Activated CD8-positive, alpha-beta memory T cell treated with anti-CD3 and anti-CD28 coated beads, Interleukin-2, amount 50 U/mL, for 4 hours (primary cell): Measurements from ENCODE around the gene SFTPB.
"Not testable (repeated sequence)": the region's sequence is repeated elsewhere in the genome, so short reads cannot be mapped to it uniquely, and the experiment has no call there.

Source experiments
- DNase-seq: peaks from one replicate; pipeline ENCODE4 v3.0.0-alpha.2; 2020

SFTPB gene

GRCh38 chr2:85668009-85668856 lies at the start of gene SFTPB:
SFTPB (minus strand) TSS chr2:85668199; CDS start chr2:85668183, 16 bp downstream.
- no peak for DNase-seq

- no peak for DNase-seq
Observed at GRCh38 chr2:85717308-85718008, 49.5 kb upstream of the SFTPB start.

DNA sequence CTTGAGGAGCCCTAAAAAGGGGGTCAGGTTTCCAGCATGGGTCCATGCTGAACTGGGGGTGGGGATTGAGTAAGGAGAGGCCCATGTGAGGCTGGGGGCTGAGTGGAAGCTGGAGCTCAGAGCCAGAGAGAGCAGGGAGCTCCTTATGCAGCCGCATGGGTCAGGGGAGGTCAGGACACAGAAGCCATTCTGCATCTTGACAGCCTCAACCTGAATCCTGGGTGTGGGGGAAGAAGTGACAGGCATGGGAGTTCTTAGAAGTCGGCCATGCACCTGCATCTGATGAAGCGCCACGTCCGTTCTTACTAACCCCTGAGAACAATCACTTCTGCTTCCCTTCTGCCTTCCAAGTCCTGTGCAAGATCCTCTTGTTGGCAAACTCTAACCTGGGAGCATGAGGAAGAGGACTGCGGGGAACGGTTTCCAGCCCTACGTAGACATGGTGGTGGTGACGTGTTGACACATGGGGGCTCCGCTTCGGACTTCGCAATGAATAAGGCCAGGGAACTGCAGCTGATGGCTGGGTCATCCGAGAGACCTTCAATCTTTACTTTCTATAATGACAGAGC lies 48.4 kb upstream of the SFTPB start:
- DNase-seq, result no peak

DNA sequence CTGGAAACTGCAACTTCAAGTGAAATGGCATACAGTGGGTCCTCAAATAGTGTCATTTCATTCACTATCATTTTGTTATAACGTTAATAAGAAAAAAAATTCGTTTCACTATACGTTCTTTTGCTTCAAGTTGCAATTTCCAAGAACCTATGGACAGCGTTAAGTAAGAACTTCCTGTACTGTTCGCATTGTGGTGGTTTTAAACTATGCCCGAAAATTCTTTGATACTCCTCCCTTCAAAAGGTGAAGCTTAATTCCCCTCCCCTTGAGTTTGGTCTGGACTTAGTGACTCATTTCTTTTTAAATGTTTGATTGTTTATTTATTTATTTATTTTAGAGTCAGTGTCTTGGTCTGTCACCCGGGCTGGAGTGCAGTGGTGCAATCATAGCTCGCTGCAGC lies 46.8 kb upstream of the SFTPB start:
- DNase-seq, result no peak

DNA sequence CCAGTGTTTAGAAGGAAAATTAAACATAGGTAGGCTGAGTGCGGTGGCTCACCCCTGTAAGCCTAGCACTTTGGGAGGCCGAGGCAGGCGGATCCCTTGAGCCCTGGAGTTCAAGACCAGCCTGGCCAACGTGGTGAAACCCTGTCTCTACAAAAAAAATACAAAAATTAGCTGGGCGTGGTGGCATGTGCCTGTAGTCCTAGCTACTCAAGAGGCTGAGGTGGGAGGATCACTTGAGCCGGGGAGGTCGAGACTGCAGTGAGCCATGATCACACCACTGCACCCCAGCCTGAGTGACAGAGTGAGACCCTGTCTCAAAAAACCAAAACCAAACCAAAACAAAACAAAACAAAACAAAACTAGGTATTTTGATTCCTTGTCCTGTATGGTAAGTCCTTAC lies 46.4 kb upstream of the SFTPB start:
- not testable (repeated sequence) for DNase-seq

DNA sequence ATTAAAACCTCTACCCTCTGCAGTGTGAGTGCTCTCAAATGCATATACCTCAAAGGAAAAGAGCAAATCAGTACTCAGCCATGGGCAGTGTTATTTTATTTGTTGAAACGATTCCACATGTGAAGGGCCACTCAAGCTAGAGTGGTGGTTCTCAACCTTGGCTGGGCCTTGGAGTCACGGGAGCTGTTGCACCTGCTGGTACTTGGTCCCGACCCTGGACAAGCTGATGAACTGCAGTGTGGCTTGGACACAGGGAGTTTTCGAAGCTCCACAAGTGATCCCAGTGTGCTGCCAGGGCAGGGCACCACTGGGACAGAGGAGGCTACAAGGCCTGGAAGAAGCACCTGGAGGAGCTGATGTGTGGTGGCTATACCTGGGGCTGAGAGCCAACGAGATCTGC lies 45.8 kb upstream of the SFTPB start:
- no peak for DNase-seq

DNA sequence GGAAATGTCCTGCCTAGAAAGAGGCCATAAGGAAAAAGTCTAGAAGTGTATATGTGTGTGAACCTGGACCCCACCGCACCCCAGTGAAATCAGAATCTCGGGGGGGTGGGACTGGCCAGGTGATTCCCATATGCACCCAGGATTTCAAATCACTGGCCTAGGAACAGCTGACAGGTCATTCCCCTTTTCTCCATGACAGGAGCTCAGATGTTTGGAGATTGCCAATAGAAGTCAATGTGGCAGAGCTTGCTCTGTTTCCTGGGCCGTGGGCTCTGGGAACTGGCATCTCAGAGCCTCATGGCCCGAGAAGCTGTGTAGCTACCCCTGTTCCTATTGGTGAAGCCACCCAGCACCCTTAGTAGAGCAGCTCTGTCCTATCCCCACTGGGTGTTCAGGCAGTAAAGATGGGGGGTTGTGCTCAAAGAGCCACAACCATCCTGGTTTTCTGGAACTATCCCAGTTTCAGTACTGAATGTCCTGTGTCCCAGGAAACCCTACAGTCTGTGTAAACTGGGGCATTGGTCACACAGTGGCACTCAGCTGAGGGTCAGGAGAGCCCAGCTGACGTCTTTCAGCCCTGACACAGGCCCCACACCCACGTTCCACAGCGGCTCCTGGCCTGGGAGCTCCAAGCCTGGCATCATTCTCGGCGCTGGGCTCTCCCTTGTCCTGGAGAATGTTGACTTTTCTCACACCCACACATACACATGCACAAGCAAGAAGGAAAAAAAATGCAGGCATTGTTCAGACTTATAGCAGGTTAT lies 45.0 kb upstream of the SFTPB start:
- DNase-seq, result no peak

DNA sequence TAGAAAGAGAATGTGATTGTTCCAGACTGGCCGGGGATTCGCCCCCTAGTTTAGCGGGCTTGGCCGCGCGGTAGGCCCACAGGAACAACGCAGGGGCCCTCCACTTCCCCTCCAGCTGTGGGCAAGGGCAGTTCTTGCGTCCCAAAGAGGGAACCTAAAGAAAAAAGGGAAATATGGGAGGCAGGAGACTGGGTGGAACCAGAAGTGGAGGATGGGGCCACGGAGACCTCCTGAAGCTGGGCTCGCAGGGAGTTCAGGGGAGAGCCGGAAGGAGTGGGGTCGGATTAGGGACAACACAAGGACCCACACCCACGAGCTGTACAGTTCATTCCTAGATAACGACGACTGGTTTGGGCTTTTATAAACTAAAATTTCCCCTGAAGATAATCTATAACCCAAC lies 44.3 kb upstream of the SFTPB start:
- no peak for DNase-seq

GRCh38 chr2:85711578-85712060 lies 43.6 kb upstream of the SFTPB start:
- DNase-seq, result no peak

DNA sequence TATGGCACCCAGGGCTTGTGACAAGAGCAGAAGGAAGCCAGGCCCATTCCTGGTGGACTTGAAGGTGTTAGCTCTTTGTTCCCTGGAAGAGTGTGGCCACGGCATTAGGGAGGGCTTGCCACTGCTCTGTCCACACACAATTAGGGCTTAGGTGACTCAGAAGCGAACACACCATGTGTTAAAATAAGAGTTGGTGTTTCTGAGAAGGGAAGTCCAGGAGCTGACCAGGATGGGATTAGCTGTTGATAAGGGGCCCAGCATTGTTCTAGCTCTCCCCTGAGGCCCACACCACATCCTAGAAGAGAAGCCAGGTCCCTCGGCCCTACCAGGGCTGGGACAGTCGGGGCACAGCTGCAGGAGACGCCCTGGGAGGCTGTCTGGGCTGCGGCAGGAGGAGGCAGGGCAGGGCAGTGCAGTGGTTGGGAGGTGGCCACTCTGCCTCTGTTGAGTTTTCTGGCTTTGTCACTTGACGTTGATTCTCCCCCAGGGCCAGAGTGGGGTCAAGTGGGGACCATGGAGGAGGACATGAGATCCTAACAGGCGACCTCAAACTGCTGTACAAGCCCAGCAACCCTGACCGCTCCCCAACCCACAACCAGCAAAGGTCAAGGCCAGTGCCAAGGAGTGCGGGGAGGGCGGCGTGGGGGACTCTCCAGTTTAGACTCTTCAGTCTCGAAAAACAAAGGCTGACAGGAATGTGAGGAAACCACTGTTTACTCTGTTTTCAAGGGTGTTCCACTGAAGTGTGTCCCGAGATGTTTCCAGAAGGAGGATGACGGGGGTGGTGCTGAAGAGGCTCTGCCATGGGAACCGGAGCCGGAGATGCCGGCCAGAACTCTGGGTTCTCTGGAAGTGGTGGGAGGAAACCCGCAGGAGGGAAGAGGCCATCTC lies 42.9 kb upstream of the SFTPB start:
- no peak for DNase-seq

DNA sequence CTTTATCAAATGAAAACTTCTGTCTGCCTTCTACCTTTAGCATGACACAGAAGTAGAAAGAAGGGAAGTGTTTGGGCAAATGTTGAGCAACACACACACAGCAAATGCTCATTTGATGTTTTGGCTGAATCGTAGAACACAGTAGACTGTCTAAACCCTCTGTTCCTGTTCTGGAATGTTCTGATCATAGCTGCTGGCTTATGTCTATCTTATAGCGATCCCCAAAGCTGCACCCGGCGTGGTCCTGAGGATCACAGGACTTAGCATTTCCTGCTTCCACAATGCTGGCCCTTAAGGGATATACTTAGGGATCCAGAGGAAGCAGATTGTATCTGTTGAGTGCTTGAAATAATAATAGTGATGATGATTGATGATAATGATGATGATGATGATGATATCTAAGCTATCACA lies 41.4 kb upstream of the SFTPB start:
- no peak for DNase-seq

DNA sequence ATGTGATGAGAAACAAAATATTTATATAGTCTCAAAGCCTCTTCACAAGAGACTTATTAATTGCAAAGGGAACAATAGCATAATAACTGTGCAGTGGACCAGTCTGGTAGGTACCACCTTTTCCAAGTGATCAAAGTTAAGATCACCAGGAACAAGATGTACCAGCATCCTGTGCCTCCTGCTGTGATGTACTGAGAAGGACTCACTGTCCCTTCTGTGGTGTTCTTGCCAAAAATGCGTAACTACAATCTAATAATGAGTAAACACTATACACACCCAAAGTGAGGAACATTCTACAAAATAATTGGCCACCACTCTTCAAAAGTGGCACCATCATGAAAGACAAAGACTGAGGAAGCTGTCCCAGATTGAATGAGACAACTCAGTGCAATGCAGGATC lies 40.6 kb upstream of the SFTPB start:
- DNase-seq, result no peak

- peak; percentile 47 for DNase-seq
Observed at GRCh38 chr2:85707304-85707703, 39.3 kb upstream of the SFTPB start.

- DNase-seq, result no peak
Observed at GRCh38 chr2:85706599-85707296, 38.7 kb upstream of the SFTPB start.

GRCh38 chr2:85706063-85706462 lies 38.1 kb upstream of the SFTPB start:
- no peak for DNase-seq

- no peak for DNase-seq
Observed at GRCh38 chr2:85705680-85706039, 37.7 kb upstream of the SFTPB start.

DNA sequence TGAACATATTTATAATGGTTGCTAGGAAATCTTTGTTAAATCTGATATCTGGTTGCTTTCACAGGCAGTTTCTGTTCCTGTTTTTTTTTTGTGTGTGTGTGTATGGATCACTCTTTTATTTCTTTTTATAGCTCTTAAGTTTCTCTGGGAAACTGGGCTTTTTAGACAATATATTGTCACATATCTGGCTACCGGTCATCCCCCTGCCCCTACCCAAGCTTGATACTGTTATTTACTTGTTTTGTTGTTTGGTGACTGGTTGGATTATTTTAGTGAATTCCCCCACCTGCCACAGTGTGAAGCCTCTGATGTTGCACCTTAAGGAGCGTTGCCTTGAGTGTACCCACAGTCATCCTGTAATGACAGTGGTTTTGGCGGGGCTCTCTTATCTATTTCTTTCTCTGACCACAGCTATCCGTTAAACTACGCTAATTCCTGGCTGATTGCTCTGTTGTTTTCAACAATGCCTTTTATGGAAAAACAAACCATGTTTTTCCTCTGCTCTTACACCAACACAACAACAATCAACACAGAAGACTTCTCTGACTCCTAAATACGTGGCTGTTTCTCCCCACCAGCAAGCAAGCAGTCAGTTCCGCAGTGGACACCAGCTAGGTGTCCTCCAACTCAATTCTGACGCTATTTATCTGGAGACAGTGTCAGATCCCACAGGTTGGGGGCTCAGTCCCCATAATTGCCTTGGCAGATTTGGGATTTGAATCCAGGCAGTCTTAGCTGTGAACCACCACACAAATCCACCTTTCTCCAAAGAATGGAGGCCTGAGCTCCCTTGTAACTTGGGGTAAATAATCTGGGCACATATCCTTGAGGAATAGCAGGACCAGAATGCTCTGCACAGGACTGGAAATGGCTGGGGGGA lies 37.0 kb upstream of the SFTPB start:
- DNase-seq, result no peak

DNA sequence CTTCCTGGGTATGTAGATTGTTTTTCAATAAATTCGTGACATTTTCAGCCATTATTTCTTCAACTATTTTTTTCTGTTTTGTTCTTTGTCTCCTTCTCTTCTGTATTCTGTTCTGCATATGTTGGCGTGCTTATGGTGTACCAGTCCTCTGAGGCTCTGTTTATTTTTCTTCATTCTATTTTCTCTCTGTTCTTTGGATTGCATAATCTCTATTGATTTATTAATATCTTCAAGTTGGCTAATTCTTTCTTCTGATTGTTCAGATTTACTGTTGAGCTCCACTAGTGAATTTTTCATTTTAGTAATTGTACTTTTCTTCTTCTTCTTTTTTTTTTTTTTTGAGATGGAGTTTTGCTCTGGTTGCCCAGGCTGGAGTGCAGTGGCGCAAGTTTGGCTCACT lies 36.0 kb upstream of the SFTPB start:
- DNase-seq, result no peak

- DNase-seq, result no peak
Observed at GRCh38 chr2:85703329-85703728, 35.3 kb upstream of the SFTPB start.

DNA sequence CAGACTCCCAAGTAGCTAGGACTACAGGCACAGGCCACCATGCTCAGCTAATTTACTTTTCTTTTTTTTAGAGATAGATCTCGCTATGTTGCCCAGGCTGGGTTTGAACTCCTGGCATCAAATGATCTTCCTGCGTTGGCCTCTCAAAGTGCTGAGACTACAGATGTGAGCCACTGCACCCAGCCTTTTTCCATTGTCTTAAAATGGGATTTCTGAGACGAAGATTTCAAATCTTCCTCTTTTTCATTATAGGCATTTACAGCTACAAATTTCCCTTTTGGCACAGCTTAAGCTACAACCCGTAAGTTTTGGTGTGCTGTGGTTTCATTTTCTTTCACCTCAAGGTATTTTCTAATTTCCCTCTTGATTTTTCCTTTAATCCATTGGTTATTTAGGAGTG lies 34.8 kb upstream of the SFTPB start:
- no peak for DNase-seq
